Measurements from ENCODE around the gene UACA.

GRCh38 chr15:70609889-70610288 is 153.5 kb downstream of the UACA start:
- TF ChIP-seq EZH2phosphoT487 (IDR thresholded peaks at IDR 0.05; ENCODE audit: insufficient read depth, low read depth) (no peak), EZH2 (IDR thresholded peaks at IDR 0.05; ENCODE audit: insufficient read depth, poor library complexity, severe bottlenecking) (no peak)

Data from GM23248 (cell line).